Breast epithelium (tissue), 3 donors: ENCODE data around the gene HMGB1.

Source experiments
- POLR2A ChIP-seq: fragments of 450-650 bp; IDR thresholded peaks from one replicate; pipeline ENCODE4 v1.6.1; 2016; ENCODE audit warnings: antibody characterized with exemption, mild to moderate bottlenecking, moderate library complexity
- TF ChIP-seq, protein P1 (sequence below), 3 donors: fragments of 450-650 bp; IDR thresholded peaks; one replicate each; pipeline ENCODE4 v1.5.1; 2016 to 2017; ENCODE audit warnings: antibody characterized with exemption in 3 of 3, mild to moderate bottlenecking in 3 of 3, moderate library complexity in 3 of 3

DNA sequence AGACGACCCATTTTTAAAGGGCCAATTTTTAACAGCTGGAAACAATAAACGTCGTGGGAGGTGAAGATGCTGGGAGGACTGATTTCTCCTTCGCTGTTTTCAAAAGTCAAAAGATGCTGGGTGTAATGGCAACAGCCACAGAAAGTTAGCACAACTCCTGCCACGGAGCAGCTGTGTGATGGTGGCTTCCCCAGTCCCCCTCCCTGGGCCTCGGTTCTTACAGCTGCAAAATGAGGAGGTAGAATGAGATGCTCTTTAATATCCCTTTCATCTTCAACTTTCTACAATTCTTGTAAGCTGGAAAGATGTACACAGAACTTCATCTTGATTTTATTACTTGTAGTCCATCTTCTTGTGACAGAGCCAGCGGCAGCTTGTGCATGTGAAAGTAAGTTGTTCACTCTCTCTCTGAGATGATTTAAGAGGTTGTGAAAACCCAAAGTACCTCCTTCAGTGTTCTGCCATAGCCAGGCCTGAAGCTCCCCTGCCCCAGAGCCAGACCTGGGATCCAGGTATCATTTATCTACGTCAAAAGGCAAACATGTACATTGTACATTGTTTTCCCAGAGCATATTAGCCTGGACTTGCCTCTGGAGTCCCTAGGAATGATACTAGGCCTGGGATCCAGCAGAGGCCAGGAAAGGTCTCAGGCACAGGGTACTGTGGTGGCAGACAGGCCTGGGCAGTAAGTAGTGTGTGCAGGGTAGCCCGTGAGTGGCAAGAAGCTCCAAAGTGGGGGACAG, 46.8 kb downstream of the HMGB1 start:
- TF ChIP-seq, protein P1, sequence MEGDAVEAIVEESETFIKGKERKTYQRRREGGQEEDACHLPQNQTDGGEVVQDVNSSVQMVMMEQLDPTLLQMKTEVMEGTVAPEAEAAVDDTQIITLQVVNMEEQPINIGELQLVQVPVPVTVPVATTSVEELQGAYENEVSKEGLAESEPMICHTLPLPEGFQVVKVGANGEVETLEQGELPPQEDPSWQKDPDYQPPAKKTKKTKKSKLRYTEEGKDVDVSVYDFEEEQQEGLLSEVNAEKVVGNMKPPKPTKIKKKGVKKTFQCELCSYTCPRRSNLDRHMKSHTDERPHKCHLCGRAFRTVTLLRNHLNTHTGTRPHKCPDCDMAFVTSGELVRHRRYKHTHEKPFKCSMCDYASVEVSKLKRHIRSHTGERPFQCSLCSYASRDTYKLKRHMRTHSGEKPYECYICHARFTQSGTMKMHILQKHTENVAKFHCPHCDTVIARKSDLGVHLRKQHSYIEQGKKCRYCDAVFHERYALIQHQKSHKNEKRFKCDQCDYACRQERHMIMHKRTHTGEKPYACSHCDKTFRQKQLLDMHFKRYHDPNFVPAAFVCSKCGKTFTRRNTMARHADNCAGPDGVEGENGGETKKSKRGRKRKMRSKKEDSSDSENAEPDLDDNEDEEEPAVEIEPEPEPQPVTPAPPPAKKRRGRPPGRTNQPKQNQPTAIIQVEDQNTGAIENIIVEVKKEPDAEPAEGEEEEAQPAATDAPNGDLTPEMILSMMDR (IDR thresholded peaks at IDR 0.05) = no peak
- no peak for TF ChIP-seq POLR2A
